Right lobe of liver (tissue), 6 donors: ENCODE measurements around the gene CBLN3. TPM values are rescaled to one million over a fixed set of nuclear protein-coding genes. Genes with fewer than 3 reads are reported as not detected.
A peak's percentile ranks its signal among the peaks of the same experiment; 100 is the strongest.

Source experiments
- ATAC-seq, 4 donors: fragments of 200-7000 bp; cut with Tn5 transposase; one replicate each; pipeline ENCODE4 v1.9.1; 2020; ENCODE audit warnings: mild to moderate bottlenecking in 4 of 4, moderate library complexity in 4 of 4
- DNase-seq, 3 donors: peaks; one replicate each; pipeline ENCODE4 v3.0.0-alpha.2; 2020
- H3K27ac ChIP-seq, 3 donors: fragments of 200-600 bp; one replicate each; pipeline ENCODE4 v1.8.0; 2022
- H3K27me3 ChIP-seq, 2 donors: fragments of 200-600 bp; one replicate each; pipeline ENCODE4 v1.8.0; 2022
- H3K36me3 ChIP-seq, 4 donors: fragments of 200-600 bp; sonication (generic) in 1 of 4; one replicate each; pipeline versions ENCODE4 v1.5.1 to v1.8.0; 2017 to 2022; ENCODE audit warnings: control low read depth in 1 of 4
- H3K4me1 ChIP-seq, 4 donors: fragments of 200-600 bp; sonication (generic) in 1 of 4; one replicate each; pipeline versions ENCODE4 v1.5.1 to v1.8.0; 2017 to 2022; ENCODE audit warnings: control low read depth in 1 of 4
- H3K4me3 ChIP-seq, 3 donors: fragments of 200-600 bp; one replicate each; pipeline ENCODE4 v1.8.0; 2022
- H3K9me3 ChIP-seq, 4 donors: fragments of 200-600 bp; sonication (generic) in 1 of 4; one replicate each; pipeline versions ENCODE4 v1.5.1 to v1.8.0; 2017 to 2022; ENCODE audit warnings: control low read depth in 1 of 4
- POLR2A ChIP-seq: fragments of 450-650 bp; IDR thresholded peaks from one replicate; pipeline ENCODE4 v1.6.1; 2017; ENCODE audit warnings: antibody characterized with exemption, mild to moderate bottlenecking
- WGBS: methylation state at CpG from one replicate; pipeline ENCODE4 v1.1.6; 2018; ENCODE audit warnings: low coverage, low lambda C conversion rate; ENCODE audit not compliant: insufficient coverage; ENCODE audit errors: missing lambda C conversion rate; 5-methylcytosine and 5-hydroxymethylcytosine counted together
- intact Hi-C, 2 donors: fragments of 100-400 bp; cut with DNase I; formaldehyde crosslinking; loops; one replicate each; pipeline versions ENCODE4 v1.11.2 to v1.14.1; 2022
- total RNA-seq, 6 experiments: library from RNA; depleted of rRNA in 2 of 6; stranded (reverse); fragments of >200 nt in 2 of 6; fragmentation: NEBNext Ultra II Directional in 3 of 6; extraction: Animal tissue kit (Norgen Biotek cat#: 25700) in 3 of 6; gene quantifications; one replicate each; pipeline versions ENCODE4 v1.1.0 to v1.2.4, GENCODE V29; 2016 to 2023
- TF ChIP-seq, protein P1 (sequence below), 4 donors: fragments of 200-600 bp in 3 of 4; fragments of 450-650 bp in 1 of 4; IDR thresholded peaks; one replicate each; pipeline versions ENCODE4 v1.5.1 to v1.8.0; 2016 to 2022; ENCODE audit warnings: antibody characterized with exemption in 4 of 4, mild to moderate bottlenecking in 2 of 4
- donor health status: DM: no; HTN: yes; CAD: no.
- donor health status: DM: no; HTN: no; CAD: no.
- donor health status: DM: no; HTN: no; CAD: no.
- donor health status: DM: no; HTN: yes; CAD: no.
- donor health status: DM: no; HTN: yes; CAD: no.

Gene CBLN3
- total RNA-seq, 6 experiments from 2014 or later = 0.74 to 1.8 (median 1.2) TPM

DNA sequence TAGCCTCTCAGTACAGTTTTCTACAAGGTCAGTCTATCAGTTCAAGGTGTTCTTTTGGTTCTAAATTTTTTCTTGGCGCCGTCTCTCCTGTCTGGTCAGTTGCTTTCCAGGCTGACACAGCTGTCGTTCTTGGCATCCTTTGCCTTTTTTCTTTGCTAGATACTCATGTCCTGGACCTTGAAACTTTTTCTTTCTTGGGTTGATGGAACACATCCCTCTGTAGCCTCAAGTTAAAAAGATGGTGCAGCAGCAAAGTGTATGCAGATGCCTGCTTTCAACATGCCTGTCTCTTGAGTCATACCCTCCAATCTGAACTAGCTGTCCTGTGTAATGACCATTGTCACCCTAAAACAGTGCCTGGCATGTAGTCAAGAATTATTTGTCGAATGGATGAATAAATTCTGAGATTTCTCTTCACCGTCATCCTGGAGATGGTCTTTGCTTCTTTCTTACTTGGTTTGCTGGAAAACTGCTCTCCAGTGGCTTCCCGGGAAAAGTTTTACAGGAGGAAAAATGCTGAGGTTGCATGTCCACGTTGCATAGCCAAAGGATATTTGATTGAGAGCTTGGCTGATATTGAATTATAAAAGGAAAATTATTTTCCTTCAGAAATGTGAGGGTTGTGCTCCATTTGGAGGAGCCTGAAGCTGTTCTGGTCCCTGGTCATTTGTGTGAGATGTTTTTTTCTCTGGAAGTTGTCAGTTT, 26.0 kb downstream of the CBLN3 start:
- no peak for TF ChIP-seq POLR2A
- TF ChIP-seq, protein P1, sequence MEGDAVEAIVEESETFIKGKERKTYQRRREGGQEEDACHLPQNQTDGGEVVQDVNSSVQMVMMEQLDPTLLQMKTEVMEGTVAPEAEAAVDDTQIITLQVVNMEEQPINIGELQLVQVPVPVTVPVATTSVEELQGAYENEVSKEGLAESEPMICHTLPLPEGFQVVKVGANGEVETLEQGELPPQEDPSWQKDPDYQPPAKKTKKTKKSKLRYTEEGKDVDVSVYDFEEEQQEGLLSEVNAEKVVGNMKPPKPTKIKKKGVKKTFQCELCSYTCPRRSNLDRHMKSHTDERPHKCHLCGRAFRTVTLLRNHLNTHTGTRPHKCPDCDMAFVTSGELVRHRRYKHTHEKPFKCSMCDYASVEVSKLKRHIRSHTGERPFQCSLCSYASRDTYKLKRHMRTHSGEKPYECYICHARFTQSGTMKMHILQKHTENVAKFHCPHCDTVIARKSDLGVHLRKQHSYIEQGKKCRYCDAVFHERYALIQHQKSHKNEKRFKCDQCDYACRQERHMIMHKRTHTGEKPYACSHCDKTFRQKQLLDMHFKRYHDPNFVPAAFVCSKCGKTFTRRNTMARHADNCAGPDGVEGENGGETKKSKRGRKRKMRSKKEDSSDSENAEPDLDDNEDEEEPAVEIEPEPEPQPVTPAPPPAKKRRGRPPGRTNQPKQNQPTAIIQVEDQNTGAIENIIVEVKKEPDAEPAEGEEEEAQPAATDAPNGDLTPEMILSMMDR (IDR thresholded peaks at IDR 0.05) = no peak
- Histone ChIP-seq H3K9me3 (no peaks in the 10 kb centered on the region), H3K4me1 (peaks cover 0 to 24% (median 0%) of the 10 kb centered on the region in 4 donors), H3K27me3 (no peaks in the 10 kb centered on the region), H3K4me3 (no peak overlapping the region), H3K36me3 (no peaks in the 10 kb centered on the region), H3K27ac (no peak overlapping the region)
- intact Hi-C loops = no loop called here
- ATAC-seq (no peak), DNase-seq (no peak)
- WGBS = 46% methylated on average over 7 of the region's 7 CpGs

DNA sequence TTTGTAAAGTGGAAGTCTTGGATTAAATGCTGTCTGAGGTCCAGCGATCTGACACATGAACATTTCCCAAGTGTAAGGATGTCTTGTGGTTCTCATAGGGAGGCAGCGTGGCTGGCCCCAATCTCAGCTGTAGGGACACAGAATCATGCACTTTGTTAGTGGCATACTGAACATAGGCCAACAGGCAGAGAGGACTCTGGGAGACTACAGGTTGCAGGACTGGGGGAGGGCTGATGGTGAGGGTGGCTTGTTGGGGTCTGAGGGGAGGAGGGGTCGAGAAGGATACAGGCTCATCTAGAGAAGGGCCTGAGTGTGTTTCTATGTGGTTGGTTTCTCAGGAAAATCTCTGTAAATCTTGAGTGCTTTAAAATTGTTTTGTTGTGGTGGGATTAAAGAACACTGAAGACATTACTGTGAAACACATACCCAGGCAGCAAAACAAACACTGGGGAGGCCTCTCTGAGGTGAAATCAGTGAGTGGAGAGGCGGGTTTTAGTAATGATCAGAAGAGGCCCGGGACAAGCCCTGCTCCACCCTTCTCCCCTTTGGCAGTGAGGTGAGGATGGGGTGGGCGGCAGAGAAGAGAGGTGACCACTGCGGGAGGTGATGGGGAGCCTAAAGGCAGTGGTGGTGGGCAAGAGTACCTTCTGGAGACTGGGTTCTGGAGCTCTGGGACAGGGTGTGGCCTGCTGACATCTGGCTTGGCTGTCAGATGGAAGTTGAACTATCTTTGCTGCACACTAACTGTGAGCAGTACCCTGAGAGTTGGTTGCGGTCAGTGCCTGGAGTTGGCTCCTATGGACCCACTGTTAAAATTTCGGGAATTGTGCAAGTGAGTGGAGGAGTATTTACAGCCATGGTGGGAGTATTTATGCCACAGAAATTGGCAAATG, 27.4 kb downstream of the CBLN3 start:
- Histone ChIP-seq H3K27ac (no peak overlapping the region), H3K9me3 (no peaks in the 10 kb centered on the region), H3K4me1 (peaks cover 0 to 24% (median 0%) of the 10 kb centered on the region in 4 donors), H3K36me3 (no peaks in the 10 kb centered on the region), H3K4me3 (no peak overlapping the region), H3K27me3 (no peaks in the 10 kb centered on the region)
- TF ChIP-seq, protein P1 (IDR thresholded peaks at IDR 0.05) = no peak
- no peak for TF ChIP-seq POLR2A
- no peak for DNase-seq
- intact Hi-C loops = no loop called here
- peak; percentile 37 to 45 (median 42) for ATAC-seq
- 28% methylated on average over 7 of the region's 9 CpGs for WGBS

DNA sequence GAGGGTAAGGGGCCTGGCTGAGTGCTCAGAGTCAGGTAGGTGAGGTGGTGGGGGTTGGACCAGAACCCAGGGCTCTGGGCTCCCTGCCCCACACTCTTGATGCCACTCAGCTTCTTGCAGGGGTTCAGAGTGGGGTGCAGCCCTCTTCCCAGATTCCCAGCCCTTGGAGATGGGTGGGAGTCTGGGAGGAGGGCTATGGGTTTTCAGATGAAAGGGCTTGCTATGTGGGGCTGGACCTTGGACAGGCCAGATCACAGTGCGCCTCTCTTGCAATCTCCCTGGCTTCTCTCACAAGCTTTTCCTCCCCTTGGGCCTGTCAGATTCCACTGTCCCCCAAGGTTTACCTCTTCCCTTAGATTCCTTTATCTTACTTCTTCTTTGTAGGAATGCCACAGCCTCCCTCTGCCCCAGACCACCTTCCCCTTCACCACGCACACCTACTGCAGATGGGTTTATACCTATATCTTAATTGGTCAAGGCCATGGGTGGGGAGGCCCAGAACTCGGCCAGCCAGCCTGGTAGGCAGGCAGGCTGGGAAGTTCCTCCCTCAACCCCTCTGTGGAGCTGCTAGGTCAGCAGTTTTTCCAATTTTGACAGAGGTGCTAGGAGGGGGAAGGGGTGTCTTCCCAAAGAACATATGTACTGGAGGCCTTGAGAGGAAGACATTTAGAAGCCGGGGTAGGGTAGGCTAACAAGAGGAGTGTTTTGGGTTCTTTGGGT, 29.3 kb downstream of the CBLN3 start:
- Histone ChIP-seq H3K4me3 (peak overlapping the region in 2 of 3 donors; percentile 59 to 61), H3K27ac (peak overlapping the region in 1 of 3 donors; percentile 50), H3K4me1 (peaks cover 0 to 24% (median 0%) of the 10 kb centered on the region in 4 donors), H3K27me3 (no peaks in the 10 kb centered on the region), H3K9me3 (no peaks in the 10 kb centered on the region), H3K36me3 (no peaks in the 10 kb centered on the region)
- WGBS = 32% methylated on average over 4 of the region's 4 CpGs
- TF ChIP-seq POLR2A = no peak
- TF ChIP-seq, protein P1 (IDR thresholded peaks at IDR 0.05) = no peak
- DNase-seq (no peak), ATAC-seq (peak in 3 of 4 donors; percentile 22 to 51 (median 49))
- intact Hi-C loops = no loop called here

DNA sequence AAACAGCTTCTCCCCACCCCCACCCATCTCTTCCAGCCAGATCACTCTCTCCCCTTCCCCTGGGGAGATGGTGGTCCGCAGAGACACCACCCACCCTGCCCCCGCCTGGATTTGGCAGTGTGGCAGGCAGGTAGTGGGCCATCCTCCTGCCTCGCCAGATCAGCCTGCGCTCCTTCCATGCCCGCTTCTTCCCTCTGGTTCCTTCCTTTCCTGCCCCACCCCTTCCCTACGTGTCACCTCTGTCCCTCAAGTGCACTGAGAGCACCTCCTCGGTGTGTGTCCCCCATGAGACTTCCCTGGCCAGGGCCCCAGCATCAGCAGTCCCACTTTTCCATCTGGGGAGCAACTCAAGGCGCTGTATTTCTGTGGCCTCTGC, 30.0 kb downstream of the CBLN3 start:
- Histone ChIP-seq H3K4me1 (peaks cover 0 to 24% (median 0%) of the 10 kb centered on the region in 4 donors), H3K36me3 (no peaks in the 10 kb centered on the region), H3K27ac (peak overlapping the region; percentile 27 to 52 (median 50)), H3K27me3 (no peaks in the 10 kb centered on the region), H3K9me3 (no peaks in the 10 kb centered on the region), H3K4me3 (peak overlapping the region; percentile 59 to 62 (median 61))
- TF ChIP-seq POLR2A = no peak
- TF ChIP-seq, protein P1 (IDR thresholded peaks at IDR 0.05) = no peak
- 17% methylated on average over 6 of the region's 8 CpGs for WGBS
- peak in 3 of 4 donors; percentile 4 to 10 (median 6) for ATAC-seq
- no peak for DNase-seq
- intact Hi-C loops = no loop called here
